ENCODE results near the gene RASSF8. TPM values are rescaled to one million over a fixed set of nuclear protein-coding genes. Genes with fewer than 3 reads are reported as not detected.

The RASSF8 gene
- total and polyA plus RNA-seq, 2 donors (not counting 3 experiments of a cell fraction or from before 2014, with no cell fraction given) = 11.1 to 59.3 TPM

GRCh38 chr12:26044592-26044991 lies 86.1 kb downstream of the RASSF8 start:
- no peak overlapping the region for H3K9ac ChIP-seq (replicated peaks; ENCODE audit: extremely low read depth, insufficient read depth, low read length)
- dilution Hi-C loops (cut with MboI; ENCODE audit: extremely low pct_ligation_motif_present, low sequenced_read_pairs) = no loop called here
- peaks cover 4% of the 10 kb centered on the region for H3K4me1 ChIP-seq (ENCODE audit: control insufficient read depth, extremely low read depth, insufficient read depth, low read length)
- ChIA-PET CTCF (interaction anchor here (0.9 to 1.2 kb wide), 3 partner anchors 9 to 12 kb away, joined by 4 to 5 read pairs (median 5); no protein-coding TSS in a partner anchor), POLR2A (no interaction called here)
- no peaks in the 10 kb centered on the region for H3K36me3 ChIP-seq (ENCODE audit: control insufficient read depth in 2 of 2, extremely low read depth in 1 of 2, insufficient read depth in 2 of 2, low read length in 2 of 2)
- no peaks in the 10 kb centered on the region for H3K9me3 ChIP-seq (replicated peaks; ENCODE audit: control insufficient read depth, insufficient read depth, low read length)
- TF ChIP-seq CTCF (IDR thresholded peaks at IDR 0.05; ENCODE audit: extremely low read depth in 1 of 2, insufficient read depth in 1 of 2, low read depth in 1 of 2, low read length in 2 of 2) (no peak), FOS (IDR thresholded peaks at IDR 0.05; ENCODE audit: borderline replicate concordance, insufficient read depth, low read length) (no peak), EZH2 (IDR thresholded peaks at IDR 0.05; ENCODE audit: borderline replicate concordance, low read depth, low read length, severe bottlenecking) (no peak), MYC (IDR thresholded peaks at IDR 0.05; ENCODE audit: low read depth, low read length) (no peak), JUN (IDR thresholded peaks at IDR 0.05; ENCODE audit: borderline replicate concordance, insufficient read depth, insufficient read length, low read depth) (no peak), POLR2A (IDR thresholded peaks at IDR 0.05; ENCODE audit: low read depth, low read length) (no peak), GATA2 (IDR thresholded peaks at IDR 0.05; ENCODE audit: insufficient read depth, insufficient read length, low read depth, low read length) (no peak), POLR2AphosphoS5 (IDR thresholded peaks at IDR 0.05; ENCODE audit: insufficient read depth, low read depth, low read length) (no peak), MAX (IDR thresholded peaks at IDR 0.05; ENCODE audit: insufficient read depth, insufficient read length) (no peak)
- intact Hi-C loops (cut with micrococcal nuclease) = no loop called here
- BruUV-seq (replicated peaks) = no TSS peak
- no peak overlapping the region for H2AFZ ChIP-seq (ENCODE audit: low read depth, low read length)
- DNase-seq (ENCODE audit: low read depth, low spot score) (no peak), FAIRE-seq (no peak)
- no peaks in the 10 kb centered on the region for H3K9me1 ChIP-seq (replicated peaks; ENCODE audit: control insufficient read depth, extremely low read depth, insufficient read depth, low read length)
- no peak overlapping the region for H3K4me2 ChIP-seq (ENCODE audit: insufficient read depth, low read length)
- no peak overlapping the region for H3K27ac ChIP-seq (ENCODE audit: insufficient read depth, low read depth, low read length)
- no peaks in the 10 kb centered on the region for H3K27me3 ChIP-seq (ENCODE audit: control insufficient read depth in 2 of 2, insufficient read depth in 2 of 2, low read length in 2 of 2)
- no peak overlapping the region for H3K4me3 ChIP-seq (replicated peaks in 1 of 3; ENCODE audit: insufficient read depth in 1 of 3, low read depth in 1 of 3, low read length in 3 of 3)
- peaks cover 3% of the 10 kb centered on the region for H4K20me1 ChIP-seq (replicated peaks; ENCODE audit: control insufficient read depth, extremely low read depth, insufficient read depth, low read length)
- peaks cover 64% of the 10 kb centered on the region for H3K79me2 ChIP-seq (ENCODE audit: control insufficient read depth, insufficient read depth, low read length)

Data from endothelial cell of umbilical vein (primary cell).